Uterus (tissue), 4 donors: ENCODE measurements around the gene USH1G. TPM values are rescaled to one million over a fixed set of nuclear protein-coding genes. Genes with fewer than 3 reads are reported as not detected.

Source experiments
- DNase-seq, 2 donors: peaks; one replicate each; pipeline ENCODE4 v3.0.0-alpha.2; 2019 to 2020
- H3K27ac ChIP-seq, 2 donors: fragments of 200-600 bp; sonication (generic); 1 replicate in 1 of 2; 2 replicates in 1 of 2; pipeline ENCODE4 v1.5.1; 2016 to 2018
- H3K27me3 ChIP-seq, 2 donors: fragments of 200-600 bp; sonication (generic); one replicate each; pipeline ENCODE4 v1.5.1; 2018 to 2019; ENCODE audit warnings: control low read depth in 1 of 2
- H3K36me3 ChIP-seq, 2 donors: fragments of 200-600 bp; sonication (generic); one replicate each; pipeline ENCODE4 v1.5.1; 2019; ENCODE audit warnings: control low read depth in 1 of 2
- H3K4me1 ChIP-seq, 2 donors: fragments of 200-600 bp; sonication (generic); one replicate each; pipeline ENCODE4 v1.5.1; 2018 to 2019; ENCODE audit warnings: control low read depth in 1 of 2
- H3K4me3 ChIP-seq, 2 donors: fragments of 200-600 bp; sonication (generic); 1 replicate in 1 of 2; 2 replicates in 1 of 2; pipeline ENCODE4 v1.5.1; 2018 to 2019; ENCODE audit warnings: mild to moderate bottlenecking in 1 of 2
- H3K9me3 ChIP-seq, 2 donors: fragments of 200-600 bp; sonication (generic); one replicate each; pipeline ENCODE4 v1.5.1; 2019; ENCODE audit warnings: control low read depth in 1 of 2
- CTCF ChIP-seq, 4 experiments: fragments of 200-600 bp in 2 of 4; fragments of 450-650 bp in 2 of 4; sonication (generic) in 2 of 4; IDR thresholded peaks; one replicate each; pipeline ENCODE4 v1.5.1; 2016 to 2019; ENCODE audit warnings: antibody characterized with exemption in 4 of 4, mild to moderate bottlenecking in 2 of 4, moderate library complexity in 1 of 4
- POLR2A ChIP-seq, 2 donors: fragments of 450-650 bp; IDR thresholded peaks; one replicate each; pipeline ENCODE4 v1.6.1; 2016; ENCODE audit warnings: antibody characterized with exemption in 2 of 2, mild to moderate bottlenecking in 1 of 2, moderate library complexity in 1 of 2
- intact Hi-C: fragments of 100-400 bp; cut with DNase I; formaldehyde crosslinking; loops from one replicate; pipeline ENCODE4 v1.15.1; 2023; ENCODE audit warnings: low total_unique reads
- total RNA-seq, 4 donors: library from RNA; depleted of rRNA in 3 of 4; stranded (reverse); fragments of >200 nt in 3 of 4; gene quantifications; one replicate each; pipeline versions ENCODE4 v1.1.0 to v1.2.4, GENCODE V29; 2014 to 2023
- donor health status: DM: yes; HTN: yes; CAD: no.

USH1G gene
- total RNA-seq, 4 donors from 2014 or later: 1.5 to 6.1 TPM; not detected in 2

DNA sequence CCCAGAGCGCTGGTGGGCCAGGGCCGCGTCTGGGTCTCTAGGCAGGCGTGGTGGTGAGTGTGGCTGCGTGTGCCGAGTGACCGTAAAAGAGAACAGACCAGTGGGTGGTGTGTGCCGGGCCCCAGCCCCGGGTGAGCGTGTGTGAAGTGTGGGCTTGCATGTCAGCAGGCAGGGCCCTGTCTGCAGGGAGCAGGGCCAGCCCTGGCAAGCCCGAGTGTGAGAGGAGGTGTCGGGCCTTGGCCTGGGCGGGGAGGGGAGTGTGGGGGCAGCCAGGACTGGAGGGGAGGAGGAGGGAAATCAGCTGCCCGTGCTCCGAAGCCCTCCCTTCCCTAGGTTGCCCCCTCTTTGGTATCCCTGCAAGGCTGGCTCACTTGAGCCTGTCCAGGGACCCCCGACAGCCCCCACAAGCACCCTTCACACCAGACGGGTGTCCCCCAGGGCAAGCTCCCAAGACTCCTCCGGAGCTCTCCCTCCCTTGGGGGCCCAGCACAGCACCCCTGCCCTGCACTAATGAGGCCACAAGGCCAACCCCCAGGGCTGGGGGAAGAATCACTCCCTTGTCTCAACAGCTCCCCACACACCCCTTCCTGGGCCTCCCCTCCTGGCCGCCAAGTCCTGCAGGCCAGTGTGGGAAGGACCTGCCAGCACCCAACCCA, 1.9 kb downstream of the USH1G start:
- DNase-seq: peak; percentile 29 to 36
- Histone ChIP-seq H3K9me3 (no peaks in the 10 kb centered on the region), H3K36me3 (no peaks in the 10 kb centered on the region), H3K27me3 (no peaks in the 10 kb centered on the region), H3K4me3 (no peak overlapping the region), H3K4me1 (peaks cover 0 to 11% of the 10 kb centered on the region in 2 donors), H3K27ac (no peak overlapping the region)
- intact Hi-C loops: no loop called here
- TF ChIP-seq CTCF (IDR thresholded peaks at IDR 0.05): no peak

- no peak for TF ChIP-seq POLR2A (IDR thresholded peaks at IDR 0.05)
- no peak for TF ChIP-seq CTCF (IDR thresholded peaks at IDR 0.05)
- H3K36me3 ChIP-seq: no peaks in the 10 kb centered on the region
- peaks cover 0 to 11% of the 10 kb centered on the region in 2 donors for H3K4me1 ChIP-seq
- intact Hi-C loops: no loop called here
- H3K4me3 ChIP-seq: no peak overlapping the region
- DNase-seq: no peak
- no peaks in the 10 kb centered on the region for H3K9me3 ChIP-seq
- H3K27me3 ChIP-seq: no peaks in the 10 kb centered on the region
- H3K27ac ChIP-seq: no peak overlapping the region
Measured at GRCh38 chr17:74920642-74921025, 2.4 kb downstream of the USH1G start.

DNA sequence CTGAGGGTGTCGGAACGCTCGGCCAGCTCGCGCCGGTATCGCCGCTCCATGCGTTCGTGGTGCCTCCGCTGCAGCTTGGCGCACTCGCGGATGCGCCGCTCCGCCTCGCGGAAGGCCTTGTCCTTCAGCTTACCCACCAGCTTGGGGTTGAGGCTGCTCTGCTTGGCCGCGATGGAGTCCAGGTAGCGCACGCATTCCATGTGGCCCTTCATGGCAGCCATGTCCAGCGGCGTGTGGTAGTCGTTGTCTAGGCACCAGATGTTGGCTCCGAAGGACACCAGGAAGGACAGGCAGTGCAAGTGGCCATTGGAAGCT, 2.8 kb downstream of the USH1G start:
- no peak overlapping the region for H3K27ac ChIP-seq
- peaks cover 0 to 11% of the 10 kb centered on the region in 2 donors for H3K4me1 ChIP-seq
- no peak for DNase-seq
- no peaks in the 10 kb centered on the region for H3K27me3 ChIP-seq
- no peak overlapping the region for H3K4me3 ChIP-seq
- no peaks in the 10 kb centered on the region for H3K9me3 ChIP-seq
- intact Hi-C loops: no loop called here
- TF ChIP-seq POLR2A (IDR thresholded peaks at IDR 0.05): no peak
- no peaks in the 10 kb centered on the region for H3K36me3 ChIP-seq

GRCh38 chr17:74919440-74920305, 3.4 kb downstream of the USH1G start:
- H3K4me3 ChIP-seq: no peak overlapping the region
- H3K27me3 ChIP-seq: no peaks in the 10 kb centered on the region
- H3K27ac ChIP-seq: no peak overlapping the region
- intact Hi-C loops: no loop called here
- H3K4me1 ChIP-seq: peaks cover 0 to 11% of the 10 kb centered on the region in 2 donors
- TF ChIP-seq POLR2A (IDR thresholded peaks at IDR 0.05): no peak
- TF ChIP-seq CTCF (IDR thresholded peaks at IDR 0.05): no peak
- no peaks in the 10 kb centered on the region for H3K36me3 ChIP-seq
- DNase-seq: no peak
- no peaks in the 10 kb centered on the region for H3K9me3 ChIP-seq

DNA sequence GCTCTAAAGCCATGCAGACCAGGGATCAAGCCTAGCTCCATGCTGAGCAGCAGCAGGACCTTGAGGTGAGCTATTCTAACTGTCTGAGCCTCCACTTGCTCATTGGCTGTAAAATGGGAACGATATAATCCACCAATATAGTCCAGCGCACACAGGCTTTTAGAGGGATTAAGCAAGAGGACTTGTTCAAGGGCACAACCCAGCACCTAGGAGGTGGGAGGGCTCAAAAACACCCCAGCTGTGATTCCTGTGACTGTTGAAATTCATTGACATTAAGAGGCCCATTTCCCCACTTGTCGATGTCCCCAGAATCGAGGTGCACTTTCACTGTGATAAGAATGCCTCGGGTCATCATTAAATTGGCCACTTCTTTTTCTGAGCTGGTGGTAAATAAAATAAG, 4.1 kb downstream of the USH1G start:
- Histone ChIP-seq H3K4me1 (peaks cover 0 to 9% of the 10 kb centered on the region in 2 donors), H3K27me3 (no peaks in the 10 kb centered on the region), H3K4me3 (no peak overlapping the region), H3K27ac (no peak overlapping the region), H3K9me3 (no peaks in the 10 kb centered on the region), H3K36me3 (no peaks in the 10 kb centered on the region)
- DNase-seq: no peak
- intact Hi-C loops: no loop called here
- TF ChIP-seq POLR2A (IDR thresholded peaks at IDR 0.05) (no peak), CTCF (IDR thresholded peaks at IDR 0.05) (no peak)
